HepG2 (cell line): ENCODE data around the gene COCH. TPM values are rescaled to one million over a fixed set of nuclear protein-coding genes. Genes with fewer than 3 reads are reported as not detected.

ENCODE experiments used
- ATF7 ChIP-seq, 2 experiments: fragments of 450-650 bp in 1 of 2; sonication (generic) in 1 of 2; formaldehyde crosslinking in 1 of 2; IDR thresholded peaks; 2 replicates each; pipeline versions ENCODE4 v1.4.0 to v1.6.1; 2016 to 2020; ENCODE audit warnings: antibody characterized with exemption in 1 of 2, mild to moderate bottlenecking in 1 of 2, missing genetic modification reagents in 1 of 2
- BCL6 ChIP-seq: IDR thresholded peaks from 2 replicates; pipeline ENCODE4 v1.6.1; 2016; ENCODE audit warnings: missing genetic modification reagents, missing compliant biosample characterization
- FOXA1 ChIP-seq, 2 experiments: fragments of 450-650 bp in 1 of 2; sonication (generic) in 1 of 2; formaldehyde crosslinking in 1 of 2; IDR thresholded peaks; 2 replicates each; pipeline versions ENCODE4 v1.4.0 to v1.6.1; 2016 to 2020; ENCODE audit warnings: missing genetic modification reagents in 1 of 2
- HDAC2 ChIP-seq: sonication (generic); formaldehyde crosslinking; IDR thresholded peaks from 2 replicates; pipeline ENCODE4 v1.4.0; 2020; ENCODE audit warnings: missing genetic modification reagents
- HNF4A ChIP-seq: sonication (generic); formaldehyde crosslinking; IDR thresholded peaks from 2 replicates; pipeline ENCODE4 v1.4.0; 2020; ENCODE audit warnings: missing genetic modification reagents
- HNRNPK ChIP-seq: fragments of 200-400 bp; formaldehyde crosslinking; IDR thresholded peaks from 2 replicates; pipeline ENCODE4 v1.6.1; 2018; ENCODE audit warnings: low read length, low read depth, moderate library complexity, mild to moderate bottlenecking; ENCODE audit not compliant: poor library complexity, severe bottlenecking
- KAT8 ChIP-seq: IDR thresholded peaks from 2 replicates; pipeline ENCODE4 v1.6.1; 2016; ENCODE audit warnings: missing genetic modification reagents, missing compliant biosample characterization
- MTA3 ChIP-seq: sonication (generic); formaldehyde crosslinking; IDR thresholded peaks from 2 replicates; pipeline ENCODE4 v1.4.0; 2020; ENCODE audit warnings: missing genetic modification reagents
- PHF5A ChIP-seq: IDR thresholded peaks from one replicate; pipeline ENCODE4 v1.6.1; 2018; ENCODE audit warnings: low read depth, missing genetic modification reagents; ENCODE audit not compliant: unreplicated experiment
- SIX4 ChIP-seq: sonication (generic); formaldehyde crosslinking; IDR thresholded peaks from 2 replicates; pipeline ENCODE4 v1.4.0; 2020; ENCODE audit warnings: missing genetic modification reagents
- TEAD2 ChIP-seq: sonication (generic); formaldehyde crosslinking; IDR thresholded peaks from 2 replicates; pipeline ENCODE4 v1.9.0; 2021; ENCODE audit warnings: missing genetic modification reagents
- ZBTB7A ChIP-seq: sonication (generic); formaldehyde crosslinking; IDR thresholded peaks from 2 replicates; pipeline ENCODE4 v1.8.0; 2022; ENCODE audit warnings: mild to moderate bottlenecking, missing genetic modification reagents
- ZNF142 ChIP-seq: sonication (generic); formaldehyde crosslinking; IDR thresholded peaks from 2 replicates; pipeline ENCODE4 v1.4.0; 2020; ENCODE audit warnings: missing genetic modification reagents
- ZNF207 ChIP-seq: fragments of 450-650 bp; IDR thresholded peaks from 2 replicates; pipeline ENCODE4 v1.6.1; 2016; ENCODE audit warnings: antibody characterized with exemption, borderline replicate concordance
- ZNF224 ChIP-seq: sonication (generic); formaldehyde crosslinking; IDR thresholded peaks from 2 replicates; pipeline ENCODE4 v1.5.0; 2020; ENCODE audit warnings: mild to moderate bottlenecking, missing genetic modification reagents
- ZNF331 ChIP-seq: sonication (generic); formaldehyde crosslinking; IDR thresholded peaks from 2 replicates; pipeline ENCODE4 v1.4.0; 2020; ENCODE audit warnings: missing genetic modification reagents
- ZNF550 ChIP-seq: sonication (generic); formaldehyde crosslinking; IDR thresholded peaks from 2 replicates; pipeline ENCODE4 v1.4.0; 2020; ENCODE audit warnings: mild to moderate bottlenecking, missing genetic modification reagents, borderline replicate concordance
- ZNF557 ChIP-seq: sonication (generic); formaldehyde crosslinking; IDR thresholded peaks from 2 replicates; pipeline ENCODE4 v1.4.0; 2020; ENCODE audit warnings: missing genetic modification reagents
- ZNF614 ChIP-seq: IDR thresholded peaks from 2 replicates; pipeline ENCODE4 v1.6.1; 2018; ENCODE audit warnings: missing biosample characterization, missing genetic modification reagents, inconsistent platforms, borderline replicate concordance
- ZNF850 ChIP-seq: sonication (generic); formaldehyde crosslinking; conservative IDR thresholded peaks from 2 replicates; pipeline ENCODE4 v1.9.0; 2021; ENCODE audit warnings: mild to moderate bottlenecking, missing genetic modification reagents
- polyA plus RNA-seq, 8 experiments: library from polyadenylated mRNA; depleted of rRNA in 3 of 8; stranded (reverse) in 7 of 8; unstranded in 1 of 8; fragments of >200 nt; fragmentation: Illumina TruSeq in 4 of 8; extraction: Trizol in 4 of 8; gene quantifications; 2 replicates each; pipeline versions ENCODE4 v1.2.1 to v1.2.3, GENCODE V29; 2011 to 2016; ENCODE audit warnings: low read depth in 4 of 8, missing spikeins in 1 of 8, mixed read lengths in 1 of 8; ENCODE audit not compliant: insufficient read depth in 1 of 8
- total RNA-seq, 5 experiments: library from RNA; depleted of rRNA; stranded (reverse); fragments of >200 nt; fragmentation: Illumina TruSeq; extraction: Trizol; gene quantifications; 2 replicates each; pipeline ENCODE4 v1.2.3, GENCODE V29; 2016; ENCODE audit warnings: low read depth in 1 of 5
- TF ChIP-seq, protein P1 (sequence below): sonication (generic); formaldehyde crosslinking; IDR thresholded peaks from 2 replicates; pipeline ENCODE4 v1.5.0; 2020; ENCODE audit warnings: missing genetic modification reagents
- TF ChIP-seq, protein P2 (sequence below): sonication (generic); formaldehyde crosslinking; IDR thresholded peaks from 2 replicates; pipeline ENCODE4 v1.8.1; 2023; ENCODE audit warnings: missing genetic modification reagents, inconsistent platforms, borderline replicate concordance

COCH gene
- total and polyA plus RNA-seq, 2 of the 13 experiments (the other 11 are each of a cell fraction or from before 2014, with no cell fraction given) = 78.2 to 79.3 TPM

- no peak for TF ChIP-seq ZNF142
- TF ChIP-seq, protein P1, sequence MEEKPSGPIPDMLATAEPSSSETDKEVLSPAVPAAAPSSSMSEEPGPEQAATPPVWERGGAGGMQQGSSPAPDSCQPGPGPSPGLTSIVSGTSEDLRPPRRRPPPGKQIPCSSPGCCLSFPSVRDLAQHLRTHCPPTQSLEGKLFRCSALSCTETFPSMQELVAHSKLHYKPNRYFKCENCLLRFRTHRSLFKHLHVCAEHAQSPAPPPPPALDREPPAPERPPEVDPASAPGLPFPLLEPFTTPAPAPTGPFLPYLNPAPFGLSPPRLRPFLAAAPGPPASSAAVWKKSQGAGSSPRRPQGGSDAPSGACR = no peak
- TF ChIP-seq ZNF557 (CRISPR knock-in tag) = no peak
- TF ChIP-seq ZNF614 (CRISPR knock-in tag) = peak; percentile 53; the same call in 1 of the 2 replicates
- TF ChIP-seq MTA3 = no peak
- TF ChIP-seq FOXA1 (IDR thresholded peaks at IDR 0.05) = no peak
- peak; percentile 90 for TF ChIP-seq FOXA1 (CRISPR knock-in tag; IDR thresholded peaks at IDR 0.05)
- TF ChIP-seq HNRNPK = no peak
- TF ChIP-seq ZNF224 (CRISPR knock-in tag) = no peak
- TF ChIP-seq ZNF850 (CRISPR knock-in tag) = no peak
- TF ChIP-seq ZNF207 = no peak
- no peak for TF ChIP-seq TEAD2 (CRISPR knock-in tag)
- no peak for TF ChIP-seq HDAC2 (CRISPR knock-in tag)
- TF ChIP-seq HNF4A (CRISPR knock-in tag) = peak; percentile 66
- TF ChIP-seq ZBTB7A = no peak
- TF ChIP-seq, protein P2, sequence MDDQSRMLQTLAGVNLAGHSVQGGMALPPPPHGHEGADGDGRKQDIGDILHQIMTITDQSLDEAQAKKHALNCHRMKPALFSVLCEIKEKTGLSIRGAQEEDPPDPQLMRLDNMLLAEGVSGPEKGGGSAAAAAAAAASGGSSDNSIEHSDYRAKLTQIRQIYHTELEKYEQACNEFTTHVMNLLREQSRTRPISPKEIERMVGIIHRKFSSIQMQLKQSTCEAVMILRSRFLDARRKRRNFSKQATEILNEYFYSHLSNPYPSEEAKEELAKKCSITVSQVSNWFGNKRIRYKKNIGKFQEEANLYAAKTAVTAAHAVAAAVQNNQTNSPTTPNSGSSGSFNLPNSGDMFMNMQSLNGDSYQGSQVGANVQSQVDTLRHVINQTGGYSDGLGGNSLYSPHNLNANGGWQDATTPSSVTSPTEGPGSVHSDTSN (CRISPR knock-in tag) = peak; percentile 71; the same call in 1 of the 2 replicates
- peak; percentile 6 for TF ChIP-seq PHF5A
- no peak for TF ChIP-seq KAT8 (CRISPR knock-in tag)
- no peak for TF ChIP-seq SIX4
- TF ChIP-seq ZNF550 = no peak
- 0 out of 2 replicates have a peak, but pooled peaks have one; percentile 14 for TF ChIP-seq ZNF331 (CRISPR knock-in tag)
- no peak for TF ChIP-seq ATF7 (IDR thresholded peaks at IDR 0.05)
- no peak for TF ChIP-seq ATF7 (CRISPR knock-in tag; IDR thresholded peaks at IDR 0.05)
- peak; percentile 26; the same call in 1 of the 2 replicates for TF ChIP-seq BCL6 (CRISPR knock-in tag)
Measured at GRCh38 chr14:30888480-30889243, 14.3 kb downstream of the COCH start (continued).
